Thymus (tissue), 14 donors: ENCODE results near the gene PJA2. TPM values are rescaled to one million over a fixed set of nuclear protein-coding genes. Genes with fewer than 3 reads are reported as not detected.
A peak's percentile ranks its signal among the peaks of the same experiment; 100 is the strongest.

Experiments
- DNase-seq, 9 donors: peaks; one replicate each; pipeline ENCODE4 v3.0.0-alpha.2; 2013; ENCODE audit warnings: low spot score in 9 of 9, low read depth in 6 of 9, missing footprints in 1 of 9
- H3K27ac ChIP-seq, 2 donors: one replicate each; pipeline ENCODE4 v1.5.1; 2013; ENCODE audit warnings: control low read depth in 1 of 2, low read depth in 1 of 2, low read length in 1 of 2, mild to moderate bottlenecking in 1 of 2, moderate library complexity in 1 of 2
- H3K27me3 ChIP-seq, 2 donors: one replicate each; pipeline ENCODE4 v1.5.1; 2013; ENCODE audit warnings: low read length in 1 of 2; ENCODE audit not compliant: control insufficient read depth in 2 of 2, insufficient read depth in 1 of 2
- H3K36me3 ChIP-seq, 2 donors: one replicate each; pipeline ENCODE4 v1.5.1; 2013; ENCODE audit warnings: low read length in 1 of 2, mild to moderate bottlenecking in 1 of 2, moderate library complexity in 1 of 2; ENCODE audit not compliant: control insufficient read depth in 2 of 2, insufficient read depth in 2 of 2
- H3K4me1 ChIP-seq, 2 donors: one replicate each; pipeline ENCODE4 v1.5.1; 2013; ENCODE audit warnings: low read length in 2 of 2; ENCODE audit not compliant: control insufficient read depth in 2 of 2, insufficient read depth in 2 of 2
- H3K4me3 ChIP-seq, 2 donors: one replicate each; pipeline ENCODE4 v1.5.1; 2013; ENCODE audit warnings: low read length in 2 of 2, control low read depth in 1 of 2, mild to moderate bottlenecking in 1 of 2
- H3K9me3 ChIP-seq, 2 donors: one replicate each; pipeline ENCODE4 v1.5.1; 2013; ENCODE audit warnings: low read length in 1 of 2, mild to moderate bottlenecking in 1 of 2; ENCODE audit not compliant: control insufficient read depth in 2 of 2, insufficient read depth in 1 of 2
- WGBS: extraction: QIAGEN DNeasy Blood & Tissue Kit; methylation state at CpG from one replicate; pipeline ENCODE4 v1.1.7; 2013; 5-methylcytosine and 5-hydroxymethylcytosine counted together
- long read RNA-seq, 10 donors: transcript quantifications; one replicate each; lab custom pipeline, GENCODE V29; 2026
- polyA plus RNA-seq: library from polyadenylated mRNA; stranded (reverse); fragments of 200-250 nt; gene quantifications from one replicate; pipeline ENCODE4 v1.2.3, GENCODE V29; 2013
- total RNA-seq: library from RNA; stranded (reverse); fragments of 120-200 nt; gene quantifications from one replicate; pipeline ENCODE4 v1.2.4, GENCODE V29; 2013
- donor health status: healthy.

The PJA2 gene, protein sequence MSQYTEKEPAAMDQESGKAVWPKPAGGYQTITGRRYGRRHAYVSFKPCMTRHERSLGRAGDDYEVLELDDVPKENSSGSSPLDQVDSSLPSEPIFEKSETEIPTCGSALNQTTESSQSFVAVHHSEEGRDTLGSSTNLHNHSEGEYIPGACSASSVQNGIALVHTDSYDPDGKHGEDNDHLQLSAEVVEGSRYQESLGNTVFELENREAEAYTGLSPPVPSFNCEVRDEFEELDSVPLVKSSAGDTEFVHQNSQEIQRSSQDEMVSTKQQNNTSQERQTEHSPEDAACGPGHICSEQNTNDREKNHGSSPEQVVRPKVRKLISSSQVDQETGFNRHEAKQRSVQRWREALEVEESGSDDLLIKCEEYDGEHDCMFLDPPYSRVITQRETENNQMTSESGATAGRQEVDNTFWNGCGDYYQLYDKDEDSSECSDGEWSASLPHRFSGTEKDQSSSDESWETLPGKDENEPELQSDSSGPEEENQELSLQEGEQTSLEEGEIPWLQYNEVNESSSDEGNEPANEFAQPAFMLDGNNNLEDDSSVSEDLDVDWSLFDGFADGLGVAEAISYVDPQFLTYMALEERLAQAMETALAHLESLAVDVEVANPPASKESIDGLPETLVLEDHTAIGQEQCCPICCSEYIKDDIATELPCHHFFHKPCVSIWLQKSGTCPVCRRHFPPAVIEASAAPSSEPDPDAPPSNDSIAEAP
- total RNA-seq (53.2 TPM), polyA plus RNA-seq (47.3 TPM)
- long read RNA-seq, donor 1, full-length matches to known transcripts: 2 of 2 reads
- long read RNA-seq, donor 1, partial matches to known transcripts: 0 of 2 reads
- long read RNA-seq, donor 1, other reads (novel, unspliced or antisense): 0 of 2 reads
- long read RNA-seq, donor 2: 0 reads
- long read RNA-seq, donor 3, full-length matches to known transcripts: 16 of 33 reads
- long read RNA-seq, donor 3, partial matches to known transcripts: 17 of 33 reads
- long read RNA-seq, donor 3, other reads (novel, unspliced or antisense): 0 of 33 reads
- long read RNA-seq, donor 4, full-length matches to known transcripts: 8 of 15 reads
- long read RNA-seq, donor 4, partial matches to known transcripts: 7 of 15 reads
- long read RNA-seq, donor 4, other reads (novel, unspliced or antisense): 0 of 15 reads
- long read RNA-seq, donor 5, full-length matches to known transcripts: 24 of 60 reads
- long read RNA-seq, donor 5, partial matches to known transcripts: 36 of 60 reads
- long read RNA-seq, donor 5, other reads (novel, unspliced or antisense): 0 of 60 reads
- long read RNA-seq, donor 6, full-length matches to known transcripts: 19 of 34 reads
- long read RNA-seq, donor 6, partial matches to known transcripts: 15 of 34 reads
- long read RNA-seq, donor 6, other reads (novel, unspliced or antisense): 0 of 34 reads
- long read RNA-seq, donor 7, full-length matches to known transcripts: 25 of 40 reads
- long read RNA-seq, donor 7, partial matches to known transcripts: 15 of 40 reads
- long read RNA-seq, donor 7, other reads (novel, unspliced or antisense): 0 of 40 reads
- long read RNA-seq, donor 8, full-length matches to known transcripts: 6 of 17 reads
- long read RNA-seq, donor 8, partial matches to known transcripts: 11 of 17 reads
- long read RNA-seq, donor 8, other reads (novel, unspliced or antisense): 0 of 17 reads
- long read RNA-seq, donor 9, full-length matches to known transcripts: 18 of 18 reads
- long read RNA-seq, donor 9, partial matches to known transcripts: 0 of 18 reads
- long read RNA-seq, donor 9, other reads (novel, unspliced or antisense): 0 of 18 reads
- long read RNA-seq, donor 10, full-length matches to known transcripts: 12 of 24 reads
- long read RNA-seq, donor 10, partial matches to known transcripts: 12 of 24 reads
- long read RNA-seq, donor 10, other reads (novel, unspliced or antisense): 0 of 24 reads

DNA sequence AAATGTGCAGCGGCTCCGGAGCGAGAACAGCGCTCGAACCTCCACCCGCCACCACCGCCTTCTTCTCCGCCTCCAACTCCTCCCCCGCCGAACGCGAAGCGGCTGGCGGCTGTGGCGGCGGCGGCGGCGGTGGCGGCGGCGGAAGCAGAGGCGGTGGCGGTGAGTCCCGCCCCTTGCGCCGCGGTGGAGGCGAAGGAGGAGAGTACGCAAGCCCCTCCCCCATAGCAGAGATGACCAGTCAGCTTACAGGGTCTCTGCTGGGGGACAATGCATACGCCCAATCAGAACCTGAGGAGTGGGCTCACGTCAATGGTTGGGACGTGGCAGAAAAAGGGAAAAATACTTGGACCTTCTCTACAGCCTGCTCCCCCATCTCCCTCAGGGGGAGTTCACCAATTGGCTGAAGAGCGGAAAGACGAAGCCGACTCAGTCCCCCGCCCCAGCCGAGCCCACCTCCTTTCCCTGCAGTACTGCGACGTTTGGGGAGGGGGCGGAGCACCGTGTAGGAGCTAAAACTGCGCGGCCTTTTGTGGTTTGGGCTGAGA is at the start of gene PJA2:
Gene PJA2, minus strand, starts transcription at position 131 of the 545 bp plus-strand sequence. CDS start 26,541 bp downstream, outside the sequence.
- DNase-seq: peak; percentile 90 to 99 (median 96)
- Histone ChIP-seq H3K4me3 (peak within 1 kb of the TSS; percentile 76 to 94), H3K27ac (peak within 1 kb of the TSS; percentile 97 to 100), H3K27me3 (no peaks in the 10 kb centered on the region), H3K36me3 (no peaks in the 10 kb centered on the region), H3K9me3 (peaks cover 0 to 2% of the 10 kb centered on the region in 2 donors), H3K4me1 (peaks cover 0 to 4% of the 10 kb centered on the region in 2 donors)
- WGBS: under 1% methylated on average over 44 of the region's 44 CpGs

DNA sequence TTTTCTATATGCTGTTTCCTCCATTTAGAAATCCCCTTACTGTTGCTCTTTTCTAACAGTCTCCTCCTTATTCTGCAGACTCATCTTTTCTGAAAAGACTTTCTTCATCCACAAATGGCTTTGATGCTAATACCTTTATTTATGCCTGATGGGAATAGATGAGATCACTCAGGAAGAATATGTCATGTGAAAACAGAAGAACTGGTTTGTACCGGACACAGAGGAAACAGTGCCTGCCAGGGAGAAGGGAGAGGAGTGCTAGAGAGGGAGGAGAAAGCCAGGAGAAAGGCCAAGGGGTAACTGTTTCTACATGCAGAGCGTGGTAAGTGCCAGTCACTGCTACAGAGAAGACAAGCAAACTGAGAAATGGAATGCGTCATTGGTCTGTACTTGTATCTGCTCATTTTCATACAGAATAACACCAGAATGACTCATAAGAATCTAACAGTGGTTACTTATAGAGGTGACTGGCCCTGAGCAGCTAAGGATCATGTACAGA is 45.9 kb upstream of the PJA2 start:
- peaks cover 0 to 8% of the 10 kb centered on the region in 2 donors for H3K9me3 ChIP-seq
- peak in 3 of 9 donors; percentile 8 to 32 (median 10) for DNase-seq
- no peaks in the 10 kb centered on the region for H3K36me3 ChIP-seq
- WGBS: 83% methylated on average over 3 of the region's 3 CpGs
- H3K27ac ChIP-seq: peak overlapping the region in 1 of 2 donors; percentile 1
- H3K4me1 ChIP-seq: no peaks in the 10 kb centered on the region
- no peaks in the 10 kb centered on the region for H3K27me3 ChIP-seq
- H3K4me3 ChIP-seq: no peak overlapping the region

DNA sequence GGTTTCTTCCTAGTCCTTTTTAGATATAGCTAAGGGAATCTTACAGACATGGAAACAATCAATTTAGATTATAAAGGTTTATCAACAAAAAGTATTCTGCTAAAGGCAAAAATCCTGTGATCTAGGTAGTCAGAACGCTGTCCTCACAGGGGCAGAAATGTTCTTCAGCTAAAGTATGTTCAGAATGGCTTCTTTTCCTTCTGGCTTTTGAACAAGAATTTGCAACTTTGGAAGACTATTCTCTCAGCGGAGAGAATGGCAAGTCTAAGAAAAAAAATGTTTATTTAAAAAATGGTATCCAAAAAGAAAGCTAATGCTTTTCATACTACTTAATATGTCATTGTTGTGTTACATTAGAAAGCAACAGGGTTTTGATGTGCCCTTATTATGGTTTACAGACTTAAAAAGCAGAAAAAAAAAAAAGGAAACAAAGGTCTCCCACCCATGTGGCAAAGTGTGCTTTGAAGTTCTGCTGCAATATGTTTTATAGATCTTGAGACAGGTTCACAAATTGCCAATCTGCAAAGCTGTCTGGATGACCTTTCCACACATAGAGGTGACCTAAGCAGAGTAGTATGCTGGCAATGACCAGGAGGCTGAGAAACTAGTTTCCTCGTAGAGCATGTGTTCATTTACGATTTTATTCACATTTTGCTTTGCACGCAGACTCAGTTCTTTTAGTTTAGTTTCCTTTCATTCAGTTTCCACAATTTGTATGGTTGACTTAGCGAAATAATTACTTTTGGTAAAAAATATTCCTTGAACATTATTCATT is 45.1 kb upstream of the PJA2 start:
- Histone ChIP-seq H3K4me3 (no peak overlapping the region), H3K4me1 (peaks cover 0 to 3% of the 10 kb centered on the region in 2 donors), H3K36me3 (no peaks in the 10 kb centered on the region), H3K9me3 (peaks cover 0 to 8% of the 10 kb centered on the region in 2 donors), H3K27ac (peak overlapping the region in 1 of 2 donors; percentile 1), H3K27me3 (no peaks in the 10 kb centered on the region)
- WGBS: 89% methylated on average over 6 of the region's 6 CpGs
- no peak for DNase-seq

DNA sequence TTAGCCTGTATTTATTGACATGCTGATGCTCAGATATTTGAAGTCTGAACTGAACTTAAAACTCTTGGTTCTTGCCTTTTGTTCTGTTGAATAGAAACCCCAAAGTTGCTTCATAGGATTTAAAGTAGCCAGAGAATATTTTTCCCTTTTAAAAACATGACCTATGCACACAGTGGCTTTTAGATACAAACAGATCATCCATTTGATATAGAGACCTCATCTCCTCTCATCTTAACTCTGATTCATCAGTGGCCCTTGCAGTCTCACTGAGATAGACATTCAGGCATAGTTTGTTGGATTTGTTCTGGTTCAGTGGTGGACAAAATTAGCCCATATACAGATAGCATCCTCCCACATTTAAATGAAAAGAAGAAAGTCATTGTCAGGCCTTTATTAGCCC is 43.5 kb upstream of the PJA2 start:
- no peak overlapping the region for H3K4me3 ChIP-seq
- H3K4me1 ChIP-seq: peaks cover 0 to 3% of the 10 kb centered on the region in 2 donors
- no peak overlapping the region for H3K27ac ChIP-seq

DNA sequence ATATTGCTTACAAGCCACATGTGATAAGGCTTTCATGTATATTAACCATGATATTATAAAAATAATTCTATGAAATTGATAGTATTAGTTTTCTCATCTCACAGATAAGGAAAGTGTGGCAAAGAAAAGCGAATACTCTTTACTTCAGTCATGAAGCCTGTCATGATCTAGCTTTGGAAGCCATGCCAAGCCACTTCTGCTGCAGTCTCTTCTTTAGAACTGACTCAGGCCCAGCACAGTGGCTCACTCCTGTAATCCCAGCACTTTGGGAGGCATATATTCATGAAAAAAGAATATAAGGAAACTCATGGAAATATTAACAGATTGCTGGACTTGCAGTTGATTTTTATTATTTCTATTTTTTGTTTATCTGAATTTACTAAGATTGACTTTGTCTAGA is 42.9 kb upstream of the PJA2 start:
- Histone ChIP-seq H3K27ac (no peak overlapping the region), H3K36me3 (no peaks in the 10 kb centered on the region), H3K9me3 (peaks cover 0 to 5% of the 10 kb centered on the region in 2 donors), H3K4me3 (no peak overlapping the region), H3K4me1 (peaks cover 0 to 3% of the 10 kb centered on the region in 2 donors), H3K27me3 (no peaks in the 10 kb centered on the region)
- no peak for DNase-seq
- WGBS: 96% methylated on average over 1 of the region's 1 CpG

More for the DNA sequence above, 43.5 kb upstream of the PJA2 start:
- H3K27me3 ChIP-seq: no peaks in the 10 kb centered on the region
- no peak for DNase-seq
- peaks cover 0 to 8% of the 10 kb centered on the region in 2 donors for H3K9me3 ChIP-seq
- H3K36me3 ChIP-seq: no peaks in the 10 kb centered on the region

DNA sequence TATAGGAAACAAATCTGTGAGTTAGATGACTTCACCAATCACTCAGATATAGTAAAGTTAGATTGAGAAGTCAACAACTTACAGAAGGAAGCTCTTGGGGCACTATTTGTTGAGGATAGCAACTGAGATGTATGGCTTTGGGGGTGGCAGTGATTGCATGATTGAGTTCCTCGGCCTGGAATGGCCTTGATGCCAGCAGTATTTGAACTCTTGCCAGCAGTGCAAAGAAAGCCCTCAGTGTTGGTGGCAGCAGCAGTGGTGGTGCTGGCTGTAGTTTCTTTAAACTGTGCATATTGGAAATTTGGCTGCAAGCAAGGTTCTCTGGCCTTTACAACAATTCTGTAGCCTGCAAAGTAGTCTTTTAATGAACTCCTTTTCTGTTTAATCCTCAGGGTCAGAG is 41.4 kb upstream of the PJA2 start:
- no peak overlapping the region for H3K4me3 ChIP-seq
- H3K27me3 ChIP-seq: no peaks in the 10 kb centered on the region
- 91% methylated on average over 1 of the region's 1 CpG for WGBS
- no peaks in the 10 kb centered on the region for H3K36me3 ChIP-seq
- no peak overlapping the region for H3K27ac ChIP-seq
- no peak for DNase-seq
- H3K9me3 ChIP-seq: no peaks in the 10 kb centered on the region
- peaks cover 0 to 3% of the 10 kb centered on the region in 2 donors for H3K4me1 ChIP-seq

DNA sequence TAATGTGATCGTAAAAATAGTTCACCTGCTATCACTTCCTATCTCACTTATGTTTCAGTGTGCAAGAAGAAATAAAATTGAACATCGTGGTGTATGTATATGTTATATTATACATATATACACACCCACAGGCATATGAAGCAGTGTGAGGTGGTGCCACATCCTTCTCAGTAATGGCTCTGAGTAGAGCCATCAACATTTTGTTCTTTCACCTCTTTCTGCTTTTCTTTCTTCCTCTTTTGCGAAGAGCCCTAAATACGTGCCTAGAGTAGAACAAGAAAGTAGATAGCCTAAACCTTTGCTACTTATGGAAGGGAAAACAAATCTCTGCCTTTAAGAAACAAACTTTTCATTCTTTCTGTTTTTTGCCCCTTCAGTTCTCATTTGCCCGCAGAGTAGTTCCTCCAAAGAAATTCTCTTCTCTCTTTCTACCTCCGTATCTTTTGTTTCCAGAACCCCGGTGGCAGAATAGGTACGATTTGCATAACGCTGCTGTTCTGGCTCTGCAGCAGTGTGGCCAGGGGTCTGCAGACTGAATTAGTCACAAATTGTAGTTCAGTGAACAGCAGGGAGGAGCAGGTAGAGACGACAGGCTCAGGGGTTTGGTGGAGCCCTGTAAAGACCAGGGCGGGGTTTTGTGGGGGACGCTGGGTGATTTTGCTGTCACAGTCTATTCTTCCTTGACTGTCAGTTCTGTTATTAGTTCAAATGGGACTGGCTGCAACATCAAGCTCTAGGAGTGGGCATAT is 40.5 kb upstream of the PJA2 start:
- Histone ChIP-seq H3K9me3 (no peaks in the 10 kb centered on the region), H3K27ac (no peak overlapping the region), H3K27me3 (no peaks in the 10 kb centered on the region), H3K36me3 (no peaks in the 10 kb centered on the region), H3K4me3 (no peak overlapping the region), H3K4me1 (peaks cover 0 to 3% of the 10 kb centered on the region in 2 donors)
- 66% methylated on average over 12 of the region's 12 CpGs for WGBS
- DNase-seq: no peak
